Ramos (cell line): ENCODE results near the gene FNDC11.

ENCODE experiments used
- in situ Hi-C: fragments of 300-500 bp; cut with MboI; formaldehyde crosslinking; loops from one replicate; pipeline ENCODE4 v1.14.3; 2022; ENCODE audit warnings: low sequenced_read_pairs; ENCODE audit not compliant: unreplicated experiment

Gene FNDC11

GRCh38 chr20:63539092-63539430 is 14.9 kb upstream of the FNDC11 start:
- in situ Hi-C loops: no loop called here

- in situ Hi-C loops: no loop called here
These were observed 14.3 kb upstream of the FNDC11 start for GRCh38 chr20:63539441-63540370.

DNA sequence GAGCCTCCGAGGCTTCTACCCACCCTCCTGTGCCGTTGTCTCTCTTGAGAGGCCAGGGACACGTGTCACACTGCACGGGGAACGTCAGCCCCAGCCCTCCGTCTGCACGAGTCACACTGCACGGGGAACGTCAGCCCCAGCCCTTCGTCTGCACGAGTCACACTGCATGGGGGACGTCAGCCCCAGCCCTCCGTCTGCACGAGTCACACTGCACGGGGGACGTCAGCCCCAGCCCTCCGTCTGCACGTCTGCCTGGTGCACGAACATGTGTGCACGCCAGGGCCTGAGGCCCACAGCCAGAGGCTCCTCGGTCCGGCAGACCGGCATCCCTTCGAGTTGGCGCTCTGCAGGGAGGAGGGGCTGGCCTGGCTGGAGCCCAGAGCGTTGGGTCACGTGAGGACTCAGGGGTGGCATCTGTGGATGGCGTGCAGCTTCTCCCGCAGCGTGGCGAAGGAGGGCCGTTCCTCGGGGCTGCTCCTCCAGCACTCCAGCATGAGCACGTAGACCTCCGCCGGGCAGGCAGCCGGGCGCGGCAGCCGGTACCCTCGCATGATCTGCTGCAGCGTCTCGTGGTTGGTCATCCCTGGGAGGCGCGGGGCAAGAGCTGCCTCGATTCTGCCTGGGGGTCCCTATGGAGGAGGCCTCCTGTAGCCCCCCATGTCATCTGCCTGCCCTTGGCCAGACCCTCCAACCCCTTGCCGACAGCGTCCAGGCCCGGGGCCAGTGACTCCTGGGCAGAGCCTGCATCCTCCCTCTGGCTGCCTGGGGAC is 13.4 kb upstream of the FNDC11 start:
- in situ Hi-C loops: no loop called here

GRCh38 chr20:63541371-63541770 is 12.6 kb upstream of the FNDC11 start:
- in situ Hi-C loops: no loop called here

DNA sequence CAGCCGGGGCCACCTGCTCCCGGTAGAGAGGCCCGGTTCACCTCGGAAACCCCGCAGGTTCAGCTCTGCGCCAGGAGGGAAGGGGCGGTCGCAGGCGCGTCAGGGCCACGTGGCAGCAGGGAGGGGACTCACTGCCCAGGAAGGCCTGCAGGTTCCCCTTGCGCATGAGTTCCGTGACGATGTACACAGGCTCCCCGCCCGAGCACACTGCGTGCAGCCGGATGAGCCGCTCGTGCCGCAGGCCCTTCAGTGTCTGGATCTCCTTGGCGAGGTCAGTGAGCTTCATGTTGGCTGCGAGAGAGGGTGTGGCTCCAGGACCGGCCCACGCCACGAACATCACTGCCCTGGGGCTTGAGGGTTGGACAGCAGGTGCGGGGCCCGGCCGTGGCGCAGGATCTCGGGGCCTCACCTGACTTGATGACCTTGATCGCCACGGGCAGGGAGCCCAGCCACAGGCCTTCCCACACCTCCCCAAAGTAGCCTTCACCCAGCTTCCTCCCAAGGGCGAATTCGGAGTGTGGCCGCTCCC is 11.9 kb upstream of the FNDC11 start:
- in situ Hi-C loops: no loop called here

DNA sequence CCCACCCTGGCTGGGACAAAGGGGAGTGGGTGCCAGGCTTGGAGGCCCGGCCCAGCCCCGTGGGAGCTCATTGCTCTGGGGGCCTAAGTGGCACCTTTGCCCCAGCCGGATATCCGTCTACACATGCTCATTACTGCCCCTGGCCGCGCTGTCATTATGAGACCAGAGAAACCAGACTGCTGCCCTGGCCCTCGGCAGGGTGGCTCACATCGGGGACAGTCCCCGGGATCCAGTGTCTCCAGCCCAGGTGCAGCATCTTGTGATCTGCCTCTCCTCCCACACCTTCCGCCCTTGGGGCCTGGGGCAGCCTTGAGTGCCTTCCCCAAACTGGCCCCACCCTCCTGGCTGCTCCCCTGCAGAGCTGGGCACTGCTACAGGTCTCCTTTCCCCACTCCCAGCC is 11.3 kb upstream of the FNDC11 start:
- in situ Hi-C loops: no loop called here

DNA sequence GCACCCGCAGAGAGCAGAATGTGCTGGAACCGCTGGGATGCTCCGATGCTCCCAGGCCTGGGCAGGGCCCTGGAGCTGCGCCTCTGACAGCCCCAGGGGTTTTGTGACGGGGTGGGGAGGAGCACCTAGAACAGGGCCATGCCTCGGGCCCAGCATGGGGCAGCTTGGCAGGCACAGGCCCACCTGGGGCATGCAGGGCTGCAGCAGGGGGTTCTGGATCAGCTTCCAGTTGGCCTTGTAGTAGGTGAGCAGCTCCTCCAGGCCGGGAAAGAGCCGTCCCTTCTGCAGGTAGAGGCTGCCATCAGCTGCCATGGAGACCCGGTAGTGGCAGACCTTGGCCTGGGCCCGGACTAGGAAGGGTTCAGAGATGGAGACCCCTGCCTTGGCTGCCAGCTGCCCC is 10.8 kb upstream of the FNDC11 start:
- in situ Hi-C loops: no loop called here

DNA sequence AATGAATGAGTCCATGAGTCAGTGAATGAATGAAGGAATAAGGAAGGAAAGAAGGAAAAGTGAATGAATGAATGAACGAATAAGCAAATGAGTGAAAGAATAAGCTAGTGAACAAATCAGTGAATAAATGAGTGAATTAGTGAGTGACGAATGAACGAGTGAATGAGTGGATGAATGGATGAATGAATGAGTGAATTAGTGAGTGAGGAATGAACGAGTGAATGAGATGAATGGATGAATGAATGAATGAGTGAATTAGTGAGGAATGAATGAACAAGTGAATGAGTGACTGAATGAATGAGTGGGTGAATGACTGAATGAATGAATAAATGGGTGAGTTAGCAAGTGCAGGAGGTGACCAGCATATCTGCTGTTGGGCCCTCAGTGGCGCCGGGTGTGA is 10.2 kb upstream of the FNDC11 start:
- in situ Hi-C loops: no loop called here

DNA sequence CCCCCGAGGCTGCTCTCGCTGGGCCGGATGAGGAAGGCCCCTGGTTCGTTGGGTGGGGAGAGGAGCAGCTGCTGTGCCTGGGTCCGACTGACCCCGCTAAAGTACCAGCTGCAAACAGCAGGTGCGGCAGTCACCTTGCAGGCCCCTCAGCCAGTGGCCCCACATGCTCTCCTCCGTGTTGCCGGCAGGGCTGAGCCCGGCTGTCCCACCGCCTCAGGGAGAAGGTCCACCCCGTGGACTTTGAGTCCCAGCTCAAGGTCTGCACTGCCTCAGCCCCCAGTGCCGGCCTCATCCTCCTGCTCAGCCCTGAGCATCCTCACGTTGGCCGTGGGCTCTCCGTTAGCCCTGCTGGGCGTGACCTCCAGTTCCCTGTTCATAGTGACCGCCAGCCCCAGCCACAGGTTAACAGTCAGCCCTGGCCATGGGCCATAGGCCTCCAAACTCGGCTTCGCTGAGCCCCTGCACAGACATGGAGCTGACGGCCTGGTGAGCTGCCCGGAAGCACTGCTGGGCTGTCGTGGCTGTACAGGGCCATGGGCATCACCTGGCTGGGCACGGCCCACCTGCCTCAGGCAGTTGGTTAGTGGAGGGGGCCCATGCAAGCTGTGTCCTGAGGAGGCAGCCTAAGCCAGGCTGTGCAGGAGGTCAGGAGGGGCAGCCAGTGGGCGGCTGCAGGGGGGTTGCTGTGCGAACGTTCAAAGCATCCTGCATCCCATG is 9.6 kb upstream of the FNDC11 start:
- in situ Hi-C loops: no loop called here

DNA sequence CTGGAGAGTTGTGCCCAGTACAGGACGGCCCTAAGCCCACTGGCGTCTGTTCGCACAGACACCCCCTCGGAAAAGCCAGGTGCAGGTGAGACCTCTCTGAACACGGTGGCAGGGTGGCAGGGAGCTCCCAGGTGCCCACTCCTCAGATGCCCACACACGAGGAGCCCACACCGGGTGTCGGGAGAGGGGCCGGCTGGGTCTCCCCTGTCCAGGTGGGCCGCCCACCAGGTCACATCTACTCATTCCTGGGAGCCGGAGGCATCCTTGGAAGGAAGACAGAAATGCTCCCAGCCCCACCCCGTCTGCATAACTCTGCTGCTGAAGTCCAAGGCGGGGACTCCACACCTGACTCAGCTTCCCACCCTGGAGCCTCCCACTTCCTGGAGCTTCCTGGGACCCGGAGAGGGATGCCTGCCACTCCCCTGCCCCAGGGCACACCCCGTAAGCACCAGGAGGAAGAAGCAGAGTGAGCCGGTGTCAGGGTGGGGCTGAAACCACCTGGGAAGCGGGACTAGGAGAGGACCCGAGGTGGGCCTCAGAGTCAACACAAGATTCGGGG is 8.9 kb upstream of the FNDC11 start:
- in situ Hi-C loops: no loop called here

DNA sequence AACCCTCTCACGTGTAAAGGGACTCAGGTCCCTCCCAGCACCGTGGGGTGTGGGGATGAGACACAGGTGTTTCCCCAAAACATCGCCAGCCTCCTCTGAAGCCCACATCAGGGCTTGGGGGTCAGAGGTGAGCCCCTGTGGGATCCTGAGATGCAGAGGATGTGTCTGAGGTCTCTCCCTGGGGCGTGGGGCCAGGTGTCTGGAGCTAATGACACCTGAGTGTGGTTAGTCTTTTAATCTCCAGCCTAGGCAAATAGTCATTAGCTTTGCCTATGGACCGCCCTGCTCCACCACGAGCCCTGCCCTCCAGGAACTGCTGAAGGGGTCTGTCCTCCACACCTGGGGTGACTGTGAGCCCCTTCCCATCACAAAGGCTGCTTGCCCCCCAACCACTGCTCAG is 8.1 kb upstream of the FNDC11 start:
- in situ Hi-C loops: no loop called here

GRCh38 chr20:63546256-63546955 is 7.6 kb upstream of the FNDC11 start:
- in situ Hi-C loops: no loop called here

- in situ Hi-C loops: no loop called here
These were observed 6.8 kb upstream of the FNDC11 start for GRCh38 chr20:63546956-63547724.

DNA sequence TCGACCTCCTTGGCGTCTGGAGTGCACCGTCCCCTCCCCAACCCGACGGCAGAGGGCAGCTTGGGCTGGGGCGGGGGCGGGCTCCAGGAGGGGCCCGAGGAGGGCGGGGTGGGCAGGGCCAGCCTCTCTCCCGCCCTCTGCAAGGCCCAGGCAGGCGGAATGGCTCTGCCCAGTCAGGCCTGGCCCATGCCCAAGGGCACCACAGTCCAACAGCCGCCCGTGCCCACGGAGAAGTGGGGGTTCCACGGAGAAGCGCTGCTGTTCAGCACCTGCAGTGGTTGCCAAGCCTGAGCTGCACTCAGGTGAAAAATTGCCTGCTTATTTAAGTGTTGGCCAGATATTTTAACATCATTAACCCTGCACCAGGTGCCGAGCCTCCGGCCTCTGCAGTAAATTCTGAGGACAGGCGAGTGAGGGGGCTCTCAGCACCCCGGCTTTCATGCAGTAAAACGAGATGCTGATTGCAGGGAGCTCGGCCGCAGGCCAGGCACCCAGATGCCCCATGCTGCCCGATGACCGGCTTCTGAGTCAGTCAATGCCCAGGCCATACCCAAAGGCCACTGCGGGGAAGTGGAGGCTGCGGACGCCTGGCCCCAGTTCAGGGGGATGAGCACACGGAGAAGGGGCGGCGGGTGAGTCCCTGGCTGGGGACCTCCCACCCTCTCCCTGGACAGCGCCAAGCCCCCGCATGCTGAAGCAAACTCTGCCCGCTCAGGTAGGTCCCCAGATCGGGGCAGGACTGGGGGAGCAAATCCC is 6.1 kb upstream of the FNDC11 start, which contains the start of gene SRMS:
Gene SRMS (minus strand): TSS at position 25 of the 756 bp plus-strand sequence. CDS start 286 bp downstream, outside the sequence.
- in situ Hi-C loops: no loop called here

GRCh38 chr20:63548542-63548941 is 5.4 kb upstream of the FNDC11 start:
- in situ Hi-C loops: no loop called here

DNA sequence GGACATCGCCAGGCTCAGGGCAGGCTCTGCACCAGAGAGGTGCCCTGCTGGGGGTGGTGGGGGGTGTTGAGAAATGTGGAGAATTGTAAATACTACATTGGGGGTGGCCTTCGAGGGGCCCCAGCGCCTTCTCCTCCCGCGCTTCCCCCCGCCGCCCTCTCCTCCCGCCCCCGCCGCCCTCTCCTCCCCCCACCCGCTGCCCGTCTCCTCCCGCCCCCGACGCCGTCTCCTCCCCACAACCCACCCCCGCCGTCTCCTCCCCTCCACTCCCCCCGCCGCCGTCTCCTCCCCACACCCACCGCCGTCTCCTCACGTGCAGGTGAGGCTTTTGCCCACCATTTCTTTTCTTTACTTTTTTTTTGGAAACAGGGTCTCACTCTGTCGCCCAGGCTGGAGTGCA is 4.9 kb upstream of the FNDC11 start:
- in situ Hi-C loops: no loop called here

- in situ Hi-C loops: no loop called here
These were observed 4.2 kb upstream of the FNDC11 start for GRCh38 chr20:63549679-63550282.

DNA sequence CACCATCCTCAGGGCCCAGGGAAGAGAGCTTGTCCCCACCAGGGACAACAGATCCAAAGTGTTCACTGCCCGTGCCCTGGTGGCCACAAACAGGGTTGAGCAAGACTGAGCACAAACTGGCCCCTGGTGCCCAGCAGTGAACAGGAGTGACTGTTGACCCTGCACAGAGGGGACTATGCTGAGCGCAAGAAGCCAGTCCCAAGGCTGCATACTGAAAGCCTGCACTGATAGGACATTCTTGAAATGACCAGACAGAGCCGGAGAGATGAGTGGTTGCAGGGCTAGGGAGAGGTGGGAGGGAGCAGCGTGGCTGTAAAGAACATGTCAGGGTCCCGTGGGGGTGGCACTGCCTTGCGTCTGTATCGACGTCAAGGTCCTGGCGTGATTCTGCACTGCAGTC is 2.9 kb upstream of the FNDC11 start:
- in situ Hi-C loops: no loop called here
